HG03558 (cell line): Measurements from ENCODE around the gene DRAP1.

Experiments used
- ATAC-seq: cut with Tn5 transposase; IDR thresholded peaks from one replicate; pipeline ENCODE4 v1.9.1; 2021; ENCODE audit warnings: moderate number of reproducible peaks; ENCODE audit not compliant: unreplicated experiment; ENCODE audit errors: extremely low read depth

The DRAP1 gene

DNA sequence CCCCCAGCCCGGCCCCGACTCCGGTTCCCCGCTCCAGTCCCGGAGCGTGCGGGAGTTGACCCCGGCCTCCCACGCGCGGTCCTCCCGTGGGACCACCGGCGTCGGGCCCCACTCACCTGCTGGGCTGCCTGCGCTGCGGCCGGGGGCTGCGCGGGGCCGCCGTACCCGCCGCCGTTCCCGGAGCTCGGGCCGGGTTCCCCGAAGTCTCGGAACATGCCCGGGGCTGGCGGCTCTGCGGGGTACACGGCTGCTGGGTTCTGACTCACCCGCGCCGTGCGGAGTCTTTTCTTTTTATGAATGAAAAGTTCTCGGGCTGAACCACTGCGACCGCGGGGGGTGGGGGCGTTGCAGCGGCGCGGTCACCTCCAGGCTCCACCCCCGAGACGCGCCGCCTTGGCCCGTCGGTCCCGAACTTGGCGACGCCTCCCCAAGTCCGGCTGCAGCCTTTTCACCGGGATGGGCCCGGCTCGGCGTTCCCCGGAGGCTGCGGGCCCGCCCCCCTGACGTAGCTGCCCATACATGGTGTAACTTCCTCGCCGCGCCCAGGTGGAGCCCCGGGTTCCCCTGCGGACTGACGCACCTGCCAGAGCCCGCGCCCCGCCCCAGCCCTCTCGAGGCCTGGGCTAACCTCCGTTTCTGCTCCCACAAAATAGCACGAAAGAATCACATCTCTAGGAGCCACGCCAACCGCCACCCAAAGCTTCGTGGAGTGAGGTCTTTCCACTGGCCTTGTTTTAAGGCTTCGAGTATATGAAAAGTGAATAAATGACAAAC is 18.9 kb upstream of the DRAP1 start, which contains the start of gene FOSL1:
Gene FOSL1 (minus strand): TSS at position 264 of the 774 bp plus-strand sequence. CDS start 49 bp downstream, at position 215.
- peak; percentile 50 for ATAC-seq

DNA sequence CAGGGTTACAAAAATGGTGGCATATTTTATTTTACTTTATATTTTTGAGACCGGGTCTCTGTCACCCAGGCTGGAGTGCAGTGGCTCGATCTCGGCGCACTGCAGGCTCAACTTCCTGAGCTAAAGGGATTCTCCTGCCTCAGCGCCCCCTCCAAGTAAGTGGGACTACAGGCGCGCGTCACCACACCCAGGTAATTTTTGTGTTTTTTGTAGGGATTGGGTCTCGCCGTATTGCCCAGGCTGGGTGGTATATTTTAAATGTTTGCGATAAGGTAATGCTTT is 18.4 kb upstream of the DRAP1 start:
- no peak for ATAC-seq

DNA sequence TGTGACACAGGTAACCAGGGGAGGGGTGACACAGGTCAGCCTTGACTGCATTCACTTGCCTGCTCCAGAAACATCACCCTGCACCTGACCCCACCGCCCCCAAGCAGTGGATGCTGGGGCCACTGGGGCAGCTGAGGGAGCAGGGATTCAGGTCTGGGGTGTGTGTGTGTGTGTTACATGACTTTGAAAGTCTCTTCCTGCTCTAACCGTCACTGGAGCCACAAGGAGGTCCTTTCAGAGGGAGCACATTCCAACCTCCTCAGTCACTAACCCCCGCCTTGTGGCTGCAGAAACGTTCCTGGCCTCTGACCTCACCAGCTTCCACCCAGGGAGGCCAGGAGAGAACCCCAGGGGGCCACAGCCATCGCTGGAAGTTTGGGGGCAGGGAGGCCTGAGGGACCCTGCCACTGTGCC is 16.2 kb upstream of the DRAP1 start:
- no peak for ATAC-seq

DNA sequence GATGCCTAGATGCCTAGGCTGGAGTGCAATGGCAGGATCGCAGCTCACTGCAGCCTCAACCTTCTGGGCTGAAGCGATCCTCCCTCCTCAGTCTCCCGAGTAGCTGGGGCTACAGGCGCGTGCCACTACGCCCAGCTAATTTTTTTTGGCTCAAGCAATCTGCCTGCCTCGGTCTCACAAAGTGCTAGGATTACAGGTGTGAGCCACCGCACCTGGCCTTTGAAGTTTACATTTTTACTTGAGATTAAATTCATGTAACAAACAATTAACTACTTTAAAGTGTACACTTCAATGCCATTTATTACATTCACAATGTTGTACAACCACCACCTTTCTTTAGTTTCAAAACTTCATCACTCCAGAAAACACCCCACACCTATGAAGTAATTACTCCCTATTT is 15.5 kb upstream of the DRAP1 start:
- ATAC-seq, result no peak

DNA sequence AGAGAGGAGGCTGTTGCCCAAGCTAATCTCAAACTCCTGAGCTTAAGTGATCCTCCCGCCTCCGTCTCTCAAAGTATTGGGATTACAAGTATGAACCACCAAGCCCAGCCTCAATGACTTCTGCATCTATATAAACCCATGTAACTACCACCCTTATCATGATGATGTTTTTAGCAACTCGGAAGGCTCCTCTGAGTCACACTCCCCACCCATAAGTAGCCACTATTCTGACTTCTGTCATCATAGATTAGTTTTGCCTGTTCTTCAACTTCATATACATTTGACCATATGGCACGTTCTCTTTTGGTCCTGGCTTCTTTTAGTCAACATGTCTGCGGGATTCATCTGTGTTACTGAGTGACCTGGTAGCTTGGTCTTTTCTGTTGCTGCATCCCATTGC is 12.6 kb upstream of the DRAP1 start:
- ATAC-seq, result no peak

DNA sequence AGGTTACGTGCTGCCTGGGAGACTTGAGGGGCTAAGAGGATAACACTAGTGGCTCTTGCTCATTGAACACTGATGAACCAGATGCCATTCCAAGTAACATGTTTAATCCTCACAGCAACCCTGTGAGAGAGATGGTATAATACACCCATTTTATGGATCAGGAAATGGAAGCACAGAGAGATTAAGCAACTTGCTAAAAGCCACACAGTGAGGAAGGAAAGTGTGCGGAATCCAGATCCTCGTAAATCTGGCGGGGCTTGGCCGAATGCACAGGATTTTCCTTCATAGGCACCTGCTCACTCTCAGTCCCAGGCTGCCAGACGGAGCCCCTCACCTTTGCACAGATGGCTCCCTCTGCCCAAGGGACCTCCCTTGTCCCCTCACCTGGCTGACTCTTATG is 11.3 kb upstream of the DRAP1 start:
- no peak for ATAC-seq

DNA sequence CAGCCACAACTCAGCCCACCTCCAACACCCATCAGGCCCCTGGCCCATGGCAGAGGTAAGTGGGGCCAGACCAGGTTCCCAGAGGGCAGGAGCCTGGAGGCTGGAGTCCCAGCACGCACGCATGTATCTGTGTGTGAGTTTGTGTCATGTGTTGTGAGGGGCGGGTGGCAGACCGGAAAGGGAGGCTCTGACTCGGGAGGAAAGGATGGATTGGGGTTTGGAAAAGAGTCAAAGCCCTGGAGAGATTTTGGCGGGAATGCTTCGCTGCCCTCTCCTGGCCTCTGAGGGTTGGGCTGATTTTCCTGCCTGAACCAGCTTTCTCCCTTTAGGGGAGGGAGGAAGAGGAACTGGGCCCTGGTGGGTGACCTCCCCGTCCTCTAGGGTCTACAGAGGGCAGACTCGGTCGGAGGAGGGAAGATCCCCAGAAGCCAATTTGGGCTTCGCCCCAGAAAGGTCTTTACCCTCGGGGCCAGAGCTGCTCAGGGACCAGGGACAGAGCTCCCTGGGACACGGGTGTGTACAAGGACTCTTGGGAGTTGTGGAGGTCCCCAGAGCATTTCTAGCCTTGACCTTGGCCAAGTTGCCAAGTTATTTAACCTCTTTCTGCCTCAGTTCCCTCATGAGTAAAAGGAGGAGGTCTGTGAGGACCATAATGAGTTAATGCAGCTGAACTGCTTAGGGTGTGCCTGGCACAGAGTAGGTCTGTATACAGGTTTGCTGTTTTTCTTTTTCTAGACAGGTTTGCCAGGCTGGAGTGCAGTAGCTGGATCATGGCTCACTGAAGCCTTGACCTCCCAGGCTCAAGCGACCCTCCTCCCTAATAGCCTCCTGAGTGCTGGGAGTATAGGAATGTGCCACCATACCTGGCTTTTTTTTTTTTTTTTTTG is 7.3 kb upstream of the DRAP1 start:
- no peak for ATAC-seq

DNA sequence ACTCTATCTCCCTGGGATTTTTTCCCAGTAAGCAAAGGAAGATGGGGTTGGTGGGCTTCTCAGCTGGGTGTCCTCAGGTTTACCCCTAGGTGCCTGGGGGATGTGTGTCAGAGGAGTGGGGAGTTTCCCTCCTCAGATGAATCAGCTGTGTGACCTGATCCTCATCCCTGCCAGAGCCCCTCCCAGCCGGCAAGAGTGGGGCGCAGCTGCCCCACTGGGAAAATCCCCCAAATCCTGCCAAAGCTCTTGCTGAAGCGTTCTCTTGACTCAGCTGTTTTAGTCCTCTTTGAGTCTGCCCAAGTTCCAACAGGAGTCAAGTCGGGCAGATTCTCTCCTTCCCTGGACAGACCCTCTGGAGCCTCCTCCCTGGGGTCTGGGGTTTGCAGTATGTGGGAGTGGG is 6.4 kb upstream of the DRAP1 start:
- no peak for ATAC-seq

DNA sequence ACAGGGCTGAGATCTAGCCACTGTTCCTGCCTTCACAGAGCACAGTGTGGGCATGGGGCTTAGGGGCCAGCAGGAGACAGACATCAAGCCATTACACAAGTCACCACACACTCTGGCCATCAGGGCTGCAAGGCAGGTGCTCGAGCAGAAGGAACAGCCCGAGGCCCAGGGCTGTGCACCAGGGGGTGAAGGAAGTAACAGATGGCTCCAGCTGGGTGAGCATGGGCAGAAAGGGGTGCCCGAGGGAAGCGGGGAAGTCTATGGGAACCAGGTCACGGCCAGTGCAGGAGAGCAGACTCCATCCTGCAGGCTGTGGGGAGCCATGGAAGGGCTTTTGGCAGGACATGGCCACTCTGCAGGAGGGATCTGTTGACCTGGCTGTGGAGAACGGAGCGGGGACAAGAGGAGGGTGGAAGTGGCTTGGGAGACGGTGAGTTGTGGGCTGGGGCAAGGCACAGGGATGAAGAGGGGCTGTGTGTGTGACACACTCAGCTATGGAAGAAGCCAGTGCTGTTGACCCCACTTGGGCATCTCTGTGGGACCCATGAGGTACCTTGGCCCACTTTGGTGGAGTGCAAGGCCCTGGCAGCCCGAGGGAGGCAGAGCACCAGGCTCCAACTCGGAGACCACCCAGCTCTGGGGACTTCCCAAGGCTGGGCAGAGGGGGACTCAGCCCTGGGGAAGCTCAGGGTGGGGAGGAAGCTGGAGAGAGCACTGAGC is 4.0 kb upstream of the DRAP1 start:
- no peak for ATAC-seq

DNA sequence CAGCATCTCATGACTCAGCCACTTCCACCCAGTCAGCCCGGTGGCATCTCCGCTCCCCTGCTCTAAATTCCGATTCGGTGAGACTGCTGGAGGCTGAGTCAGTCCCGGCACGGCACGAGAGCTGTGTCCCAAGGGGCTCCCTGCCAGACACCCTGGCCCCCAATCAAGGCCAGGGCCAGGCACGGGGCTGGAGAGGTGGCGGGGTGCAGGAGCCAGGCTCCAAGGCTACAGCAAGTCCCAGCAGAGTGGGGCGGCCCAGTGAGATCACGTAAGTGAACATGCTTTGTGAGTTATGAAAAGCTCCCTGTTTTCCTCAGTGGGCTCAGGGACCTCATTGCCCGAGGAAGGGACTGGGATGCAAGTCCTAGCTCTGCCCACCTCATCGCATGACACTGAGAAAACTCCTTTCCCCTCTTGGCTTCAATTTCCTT is 3.4 kb upstream of the DRAP1 start:
- ATAC-seq, result no peak

DNA sequence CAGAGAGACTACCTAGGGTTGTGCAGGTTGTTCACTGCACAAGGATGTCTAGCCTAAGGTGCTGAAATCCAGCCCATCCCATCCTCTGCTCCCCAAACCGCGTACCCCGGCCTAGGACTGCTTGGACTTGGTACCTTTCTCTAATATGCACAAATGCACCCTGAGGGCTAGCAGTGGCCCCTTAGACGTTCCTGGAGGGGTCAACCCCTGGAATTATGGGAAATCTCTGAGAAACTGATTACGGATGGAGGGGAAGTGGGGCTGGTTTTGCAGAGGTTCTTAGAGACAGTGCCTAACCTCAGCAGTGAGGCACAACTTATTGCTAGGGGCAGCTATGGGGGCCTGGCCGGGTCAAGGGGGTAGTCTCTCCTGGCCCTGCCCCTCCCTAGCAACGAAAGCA is 2.8 kb upstream of the DRAP1 start:
- ATAC-seq, result no peak

DNA sequence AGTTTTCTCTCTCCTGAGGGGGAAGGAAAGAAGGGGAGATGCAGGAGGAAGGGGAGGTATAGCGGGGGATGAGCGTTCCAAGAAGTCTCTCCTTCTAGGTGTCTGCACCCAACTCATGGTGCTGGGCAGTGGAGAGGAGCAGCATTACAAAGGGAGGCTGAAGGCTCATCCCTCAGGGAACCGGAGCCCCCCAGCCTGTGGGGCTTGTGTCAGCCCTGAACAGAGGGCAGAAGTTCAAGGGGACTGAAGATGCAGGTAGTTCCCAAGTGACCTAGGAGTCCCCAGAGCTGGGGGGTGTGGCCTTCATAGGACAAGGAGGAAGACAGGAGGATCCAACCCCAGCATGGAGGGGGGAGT is 2.2 kb upstream of the DRAP1 start:
- ATAC-seq, result no peak

DNA sequence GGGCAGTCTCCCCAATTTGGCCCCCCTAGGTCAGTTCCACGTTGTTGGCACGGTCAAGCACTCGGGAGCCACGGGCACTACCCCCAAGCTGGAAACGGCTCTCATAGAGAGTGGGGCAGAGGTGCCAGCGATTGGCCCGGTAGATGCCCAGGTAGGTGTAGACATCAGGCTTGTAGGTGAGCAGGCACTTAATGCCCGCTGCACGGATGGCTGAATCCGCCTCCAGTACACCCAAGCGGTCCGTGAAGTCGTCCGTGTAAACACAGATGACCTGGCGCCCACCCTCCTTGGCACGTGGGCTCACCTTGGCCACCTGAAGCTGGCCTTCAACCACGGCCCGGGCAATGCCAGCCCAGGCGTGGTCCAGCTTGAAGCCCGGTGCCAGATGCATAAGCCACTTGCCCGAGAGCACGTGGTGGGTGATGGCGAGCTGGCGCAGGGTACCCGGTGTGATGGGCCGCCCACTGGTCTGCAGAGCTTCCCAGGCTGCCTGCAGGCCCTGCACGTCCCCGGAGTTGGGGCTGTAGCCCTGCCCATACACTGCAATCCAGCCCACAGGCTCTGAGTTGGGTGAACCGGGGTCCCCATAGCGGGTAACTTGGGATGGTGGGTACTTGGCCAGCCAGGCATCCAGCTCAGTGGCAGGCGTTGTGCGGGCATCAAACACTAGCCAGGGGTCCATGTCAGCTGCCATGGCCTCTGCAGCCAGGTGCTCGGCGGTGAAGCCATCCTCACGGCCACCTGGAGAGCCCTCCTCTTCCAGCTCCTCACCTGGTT is 1.6 kb upstream of the DRAP1 start:
- no peak for ATAC-seq

DNA sequence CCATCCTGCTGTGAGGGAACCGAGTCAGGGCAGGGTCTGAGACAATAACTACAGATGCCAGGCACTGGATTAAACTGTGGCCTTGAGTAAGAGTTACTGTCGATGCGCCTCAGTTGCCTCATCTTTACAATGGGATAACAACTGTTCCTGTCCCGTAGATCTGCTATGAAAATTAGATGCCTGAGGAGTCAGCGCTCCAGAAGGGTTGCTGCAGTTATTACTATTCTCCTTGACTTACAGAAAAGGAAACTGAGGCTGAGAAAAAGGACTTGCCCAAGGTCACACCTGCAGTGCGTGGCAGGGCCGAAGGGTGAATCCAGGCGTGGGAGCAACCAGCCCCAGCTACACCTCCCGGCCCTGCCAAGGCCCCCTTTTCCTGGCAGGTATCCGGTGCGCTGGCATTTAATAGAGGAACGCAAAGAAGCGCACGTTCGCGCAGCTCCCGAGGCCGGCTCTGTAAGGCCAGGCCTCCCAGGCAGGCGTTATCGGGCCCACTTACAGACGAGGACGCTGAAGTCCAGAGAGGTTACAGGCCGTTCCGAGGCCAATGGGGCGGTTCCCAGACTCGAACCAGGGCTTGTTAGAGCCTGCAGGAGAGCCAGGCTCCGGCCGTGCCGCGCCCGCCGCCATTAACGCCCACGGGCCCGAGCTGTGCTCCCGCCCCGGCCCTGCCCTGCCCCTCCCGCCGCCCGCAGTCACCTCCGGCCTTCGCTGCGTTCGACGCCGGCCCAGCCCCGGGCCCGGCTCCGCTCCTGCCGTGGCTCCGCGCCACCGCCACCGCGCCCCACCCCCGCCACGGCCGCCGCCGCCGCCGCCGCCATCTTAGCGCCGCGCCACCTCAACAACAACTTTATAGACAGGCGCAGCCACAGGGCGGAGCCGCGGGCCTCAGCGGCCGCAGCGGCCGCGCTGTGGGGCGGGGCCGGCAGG is 750 bp upstream of the DRAP1 start, which contains the start of gene C11orf68:
Gene C11orf68 (minus strand): TSS at position 852 of the 930 bp plus-strand sequence. CDS start 31 bp downstream, at position 821.
- ATAC-seq, result peak; percentile 22

DNA sequence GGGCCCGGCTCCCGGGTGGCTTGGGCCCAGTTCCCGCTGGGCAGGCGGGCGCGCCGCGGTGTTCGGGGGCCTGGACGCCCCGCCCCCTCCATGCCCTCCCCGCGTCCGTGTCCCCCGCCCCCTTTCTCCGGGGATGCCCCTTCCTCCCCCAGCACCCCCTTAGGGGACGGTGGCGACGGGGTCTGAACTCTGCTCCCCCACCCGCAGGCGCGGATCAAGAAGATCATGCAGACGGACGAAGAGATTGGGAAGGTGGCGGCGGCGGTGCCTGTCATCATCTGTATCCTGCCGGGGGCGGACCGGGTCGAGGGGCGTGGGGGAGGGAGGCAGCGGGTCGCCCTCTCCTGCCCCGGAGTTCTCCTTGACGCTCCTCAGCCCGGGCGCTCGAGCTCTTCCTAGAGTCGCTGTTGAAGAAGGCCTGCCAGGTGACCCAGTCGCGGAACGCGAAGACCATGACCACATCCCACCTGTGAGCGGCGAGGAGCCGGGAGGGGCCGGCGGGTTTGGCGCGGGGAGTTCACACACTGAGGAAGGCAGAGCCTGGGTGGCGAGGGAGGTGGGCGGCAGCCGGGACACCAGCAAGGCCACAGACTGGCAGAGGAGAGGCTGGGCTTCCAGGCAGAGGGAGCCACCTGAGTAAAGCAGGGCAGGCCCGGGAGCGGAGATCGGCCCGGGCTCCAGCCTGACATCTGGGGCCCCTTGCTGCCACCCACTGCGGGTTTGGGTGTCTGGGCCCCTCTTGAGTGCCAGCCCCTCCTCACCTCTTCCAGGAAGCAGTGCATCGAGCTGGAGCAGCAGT is 546 bp downstream of the DRAP1 start:
- no peak for ATAC-seq

DNA sequence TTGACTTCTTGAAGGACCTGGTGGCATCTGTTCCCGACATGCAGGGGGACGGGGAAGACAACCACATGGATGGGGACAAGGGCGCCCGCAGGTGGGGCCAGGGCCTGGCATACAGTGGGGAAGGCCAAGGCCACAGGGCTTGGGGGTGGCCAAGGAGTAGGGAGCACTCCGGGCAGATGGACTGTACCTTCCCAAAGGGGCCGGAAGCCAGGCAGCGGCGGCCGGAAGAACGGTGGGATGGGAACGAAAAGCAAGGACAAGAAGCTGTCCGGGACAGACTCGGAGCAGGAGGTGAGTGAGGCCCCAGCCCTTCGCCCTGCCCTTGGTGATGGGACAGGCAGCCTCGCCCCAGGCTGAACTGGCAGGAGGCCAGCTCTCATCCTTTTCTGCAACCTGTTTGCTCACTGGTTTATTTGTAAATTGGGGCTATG is 1.2 kb downstream of the DRAP1 start:
- no peak for ATAC-seq

DNA sequence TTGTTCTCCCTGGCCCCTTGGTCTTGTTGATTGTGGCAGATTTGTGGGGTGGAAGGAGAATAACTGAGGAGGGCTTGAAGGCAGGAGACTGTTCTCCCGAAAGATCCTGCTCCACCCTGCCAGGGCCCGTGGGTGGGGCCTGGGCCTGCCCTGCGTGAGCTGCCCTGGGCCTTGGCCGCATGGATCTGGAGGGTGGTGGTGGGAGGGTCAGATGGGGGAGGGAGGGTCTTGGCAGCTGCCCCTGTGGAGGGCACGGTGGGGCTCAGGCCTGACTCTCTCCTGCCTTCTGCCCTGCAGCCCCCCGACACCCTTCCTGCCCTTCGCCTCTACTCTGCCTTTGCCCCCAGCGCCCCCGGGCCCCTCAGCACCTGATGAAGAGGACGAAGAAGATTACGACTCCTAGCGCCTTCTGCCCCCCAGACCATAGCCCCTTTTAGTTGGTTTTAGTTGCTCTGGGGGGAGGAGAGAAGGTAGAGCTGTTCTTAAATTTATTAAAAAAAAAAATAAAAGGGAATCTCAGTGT is 1.9 kb downstream of the DRAP1 start:
- ATAC-seq, result no peak

DNA sequence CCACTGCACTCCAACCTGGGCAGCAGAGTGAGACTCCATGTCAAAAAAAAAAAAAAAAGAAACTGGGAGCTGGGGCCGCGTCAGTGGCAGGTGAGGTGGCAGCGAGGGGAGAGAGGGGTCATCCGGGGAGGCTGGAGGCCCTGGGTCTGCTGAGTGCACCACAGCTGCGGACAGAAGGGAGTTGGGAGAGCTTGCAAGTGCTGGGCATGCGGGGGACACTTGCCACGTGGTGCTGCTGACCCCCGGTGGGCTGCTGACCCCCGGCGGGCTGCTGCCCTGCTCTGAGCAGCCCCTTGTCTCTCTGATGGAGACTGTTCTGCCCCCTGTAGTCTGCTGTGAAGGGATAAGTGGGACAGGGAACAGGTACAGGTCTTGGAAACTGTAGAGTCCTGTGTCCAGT is 2.6 kb downstream of the DRAP1 start:
- ATAC-seq, result no peak
